GM20000 (cell line): ENCODE data around the gene SUGT1.
"Not testable (repeated sequence)": the region's sequence is repeated elsewhere in the genome, so short reads cannot be mapped to it uniquely, and the experiment has no call there.

Experiments used
- DNase-seq: peaks from one replicate; pipeline ENCODE4 v3.0.0; 2012; ENCODE audit warnings: low spot score
- TF ChIP-seq, protein P1 (sequence below): IDR thresholded peaks from 2 replicates; pipeline ENCODE4 v1.5.1; 2012; ENCODE audit warnings: mild to moderate bottlenecking, control low read depth; ENCODE audit errors: extremely low read depth, missing control alignments

SUGT1 gene

DNA sequence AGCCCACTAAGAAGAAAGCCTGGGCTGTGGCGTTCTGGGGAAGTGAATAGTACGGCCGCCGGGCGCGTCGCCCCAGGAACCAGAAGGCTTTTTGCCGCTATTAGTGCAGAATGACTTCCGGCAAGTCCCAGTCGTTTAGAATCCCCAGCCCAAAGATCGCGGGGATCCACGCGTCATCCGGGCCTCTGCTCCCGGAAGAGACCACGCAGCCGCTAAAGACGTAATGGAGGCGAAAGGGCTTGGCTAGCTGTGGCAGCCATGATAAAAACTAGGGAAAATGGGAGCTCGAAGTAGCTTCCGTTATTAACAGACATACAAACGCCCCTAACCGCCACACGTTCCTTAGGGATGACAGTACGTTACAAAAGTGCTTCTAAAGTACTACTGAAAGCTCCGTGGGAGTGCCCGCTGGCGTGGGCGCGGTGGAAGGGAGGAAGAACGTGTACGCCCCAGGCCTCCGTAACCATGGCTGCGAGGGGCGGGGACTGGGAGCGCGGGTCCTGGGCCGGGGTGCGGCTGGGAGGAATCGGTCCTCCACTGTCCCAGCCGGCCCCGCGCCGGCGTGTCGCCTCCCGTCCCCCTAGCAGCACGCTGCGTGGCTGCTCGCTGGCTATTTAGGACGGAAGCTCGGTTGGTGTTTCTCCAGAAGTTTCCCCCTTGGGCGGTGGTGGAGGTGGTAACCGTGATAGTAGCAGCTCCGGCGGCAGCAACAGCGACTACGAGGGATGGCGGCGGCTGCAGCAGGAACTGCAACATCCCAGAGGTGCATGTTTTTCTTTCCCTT lies at the start of gene SUGT1:
TSS of gene SUGT1 (plus strand) at position 641 of the 784 bp plus-strand sequence. CDS start at position 726, 85 bp downstream.
- TF ChIP-seq, protein P1, sequence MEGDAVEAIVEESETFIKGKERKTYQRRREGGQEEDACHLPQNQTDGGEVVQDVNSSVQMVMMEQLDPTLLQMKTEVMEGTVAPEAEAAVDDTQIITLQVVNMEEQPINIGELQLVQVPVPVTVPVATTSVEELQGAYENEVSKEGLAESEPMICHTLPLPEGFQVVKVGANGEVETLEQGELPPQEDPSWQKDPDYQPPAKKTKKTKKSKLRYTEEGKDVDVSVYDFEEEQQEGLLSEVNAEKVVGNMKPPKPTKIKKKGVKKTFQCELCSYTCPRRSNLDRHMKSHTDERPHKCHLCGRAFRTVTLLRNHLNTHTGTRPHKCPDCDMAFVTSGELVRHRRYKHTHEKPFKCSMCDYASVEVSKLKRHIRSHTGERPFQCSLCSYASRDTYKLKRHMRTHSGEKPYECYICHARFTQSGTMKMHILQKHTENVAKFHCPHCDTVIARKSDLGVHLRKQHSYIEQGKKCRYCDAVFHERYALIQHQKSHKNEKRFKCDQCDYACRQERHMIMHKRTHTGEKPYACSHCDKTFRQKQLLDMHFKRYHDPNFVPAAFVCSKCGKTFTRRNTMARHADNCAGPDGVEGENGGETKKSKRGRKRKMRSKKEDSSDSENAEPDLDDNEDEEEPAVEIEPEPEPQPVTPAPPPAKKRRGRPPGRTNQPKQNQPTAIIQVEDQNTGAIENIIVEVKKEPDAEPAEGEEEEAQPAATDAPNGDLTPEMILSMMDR = peak; percentile 53
- DNase-seq = peak; percentile 86

DNA sequence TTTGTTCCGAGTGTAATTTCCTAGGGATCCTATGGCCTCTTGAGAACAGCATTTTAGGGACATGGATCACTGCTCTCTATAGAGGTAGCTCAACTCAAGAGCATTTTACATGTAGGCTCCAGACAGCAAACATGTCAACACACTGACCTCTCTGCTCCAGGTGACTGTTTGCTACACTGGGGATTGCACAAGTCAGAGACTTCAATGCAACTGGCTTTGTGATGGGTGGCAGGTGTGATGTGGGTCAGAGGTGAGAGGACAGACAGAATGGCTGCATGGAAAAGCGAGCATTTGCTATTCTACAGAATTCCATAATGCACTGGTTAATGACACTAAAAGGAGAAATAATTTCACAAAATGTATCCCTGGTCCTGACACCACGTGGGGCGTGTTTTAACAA lies 49.3 kb upstream of the SUGT1 start:
- DNase-seq = not testable (repeated sequence)

GRCh38 chr13:52606126-52606525 lies 46.5 kb upstream of the SUGT1 start:
- not testable (repeated sequence) for DNase-seq

- DNase-seq = not testable (repeated sequence)
These were observed 45.8 kb upstream of the SUGT1 start for GRCh38 chr13:52606795-52607194.

GRCh38 chr13:52608184-52608583 lies 44.5 kb upstream of the SUGT1 start:
- not testable (repeated sequence) for DNase-seq

DNA sequence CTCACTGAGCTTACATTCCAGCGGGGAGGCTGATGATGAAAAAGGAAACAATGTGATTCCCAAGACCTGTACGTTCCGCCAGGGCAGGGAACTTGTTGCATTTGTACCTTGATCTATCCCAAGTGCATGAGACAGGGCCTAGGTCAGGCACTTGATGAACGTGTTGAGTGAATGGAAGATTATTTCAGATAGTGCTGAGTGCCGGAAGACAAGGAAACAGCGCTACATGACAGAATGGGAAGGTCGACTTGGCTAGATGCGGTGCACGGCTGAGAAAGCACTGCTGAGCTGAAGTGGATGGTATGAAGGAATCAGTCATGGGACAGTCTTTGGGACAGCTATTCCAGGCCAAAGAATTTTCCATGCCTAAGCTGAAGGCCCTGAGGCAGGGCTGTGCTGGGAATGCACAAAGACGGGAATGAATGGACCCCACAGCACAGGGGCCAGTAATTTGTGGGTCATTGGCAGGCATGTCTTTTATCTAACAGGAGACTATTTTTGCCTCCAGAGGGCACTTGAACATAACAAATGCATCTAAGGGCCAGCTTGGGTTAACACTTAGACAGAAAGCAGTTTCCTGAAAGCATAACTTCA lies 43.5 kb upstream of the SUGT1 start:
- TF ChIP-seq, protein P1 = peak; percentile 12
- peak; percentile 45 for DNase-seq

DNA sequence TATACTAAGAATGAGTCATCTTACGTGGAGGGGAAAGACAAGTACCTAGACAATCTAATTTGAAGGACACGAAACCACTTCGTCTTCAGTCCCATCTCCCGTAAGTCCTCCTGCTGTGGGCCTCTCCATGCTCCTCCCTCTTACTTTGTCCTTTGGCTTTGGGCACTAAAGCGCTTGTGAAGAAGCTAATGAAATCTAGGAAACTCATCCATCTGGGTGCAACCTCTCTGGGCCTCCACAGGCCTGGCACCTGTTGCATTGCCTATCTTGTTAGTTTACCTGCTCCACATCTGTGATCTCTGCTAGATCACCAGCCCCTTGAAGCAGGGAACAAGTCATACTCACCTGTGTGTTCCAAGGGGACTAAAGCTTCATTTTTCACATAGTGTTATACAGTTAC lies 42.5 kb upstream of the SUGT1 start:
- DNase-seq = not testable (repeated sequence)

DNA sequence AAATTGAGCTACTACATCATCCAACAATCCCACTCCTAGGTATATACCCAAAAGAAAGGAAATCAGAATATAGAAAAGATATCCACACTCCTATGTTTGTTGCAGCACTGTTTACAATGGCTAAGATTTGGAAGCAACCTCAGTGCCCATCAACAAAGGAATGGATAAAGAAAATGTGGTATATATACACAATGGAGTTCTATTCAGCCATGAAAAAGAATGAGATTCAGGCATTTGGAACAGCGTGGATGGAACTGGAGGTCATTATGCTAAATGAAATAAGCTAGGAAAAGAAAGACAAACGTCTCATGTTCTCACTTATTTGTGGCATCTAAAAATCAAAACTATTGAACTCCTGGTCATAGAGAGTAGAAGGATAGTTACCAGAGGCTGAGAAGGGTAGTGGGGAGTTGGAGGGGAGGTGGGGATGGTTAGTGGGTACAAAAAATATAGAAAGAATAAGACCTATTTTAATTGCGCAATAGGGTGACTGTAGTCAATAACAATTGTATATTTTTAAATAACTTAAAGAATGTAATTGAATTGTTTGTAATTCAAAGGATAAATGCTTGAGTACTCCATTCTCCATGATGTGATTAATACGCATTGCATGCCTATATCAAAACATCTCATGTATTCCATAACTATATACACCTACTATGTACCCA lies 37.4 kb upstream of the SUGT1 start:
- TF ChIP-seq, protein P1 = no peak
- DNase-seq = no peak

- TF ChIP-seq, protein P1 = no peak
- peak; percentile 29 for DNase-seq
These were observed 36.8 kb upstream of the SUGT1 start for GRCh38 chr13:52615812-52616211.
